HG03108 (cell line): ENCODE results near the gene GDF2.

Source experiments
- ATAC-seq: cut with Tn5 transposase; IDR thresholded peaks from one replicate; pipeline ENCODE4 v1.9.1; 2021; ENCODE audit warnings: moderate library complexity; ENCODE audit not compliant: unreplicated experiment

The GDF2 gene

DNA sequence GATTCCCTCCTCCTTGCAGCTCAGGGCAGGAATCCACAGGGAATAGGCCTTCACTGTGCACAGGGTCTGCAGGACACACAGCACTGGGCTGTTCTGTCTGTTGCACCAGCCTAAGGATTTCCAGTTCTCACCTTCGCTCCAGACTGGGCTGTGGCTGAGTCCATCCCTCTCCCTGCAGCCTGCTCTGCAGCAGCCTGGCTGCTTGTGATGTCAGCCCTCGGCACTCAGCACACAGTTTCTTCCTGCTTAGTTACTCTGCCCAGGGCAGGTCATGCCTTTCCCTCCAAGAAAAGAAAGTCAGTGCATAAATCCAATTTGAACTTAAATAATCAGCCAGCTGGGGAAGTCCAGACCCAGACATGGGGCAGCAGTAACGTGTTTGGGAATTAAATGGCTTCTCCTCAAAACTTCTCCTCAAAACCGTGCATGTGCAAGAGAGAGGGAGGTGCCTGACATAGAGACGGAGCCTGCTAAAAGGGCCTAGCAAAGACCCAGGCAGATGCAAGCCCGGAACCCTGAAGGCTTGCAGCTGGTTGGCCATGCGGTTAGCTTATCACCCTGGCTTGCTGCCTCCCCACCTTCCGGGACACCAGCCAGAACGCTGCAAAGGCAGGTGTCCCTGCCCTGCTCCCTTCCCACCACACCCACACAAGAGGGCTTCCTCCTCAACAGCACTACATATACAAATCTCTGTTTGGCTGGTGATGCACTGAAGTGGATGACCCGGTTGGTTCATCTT is 10.9 kb upstream of the GDF2 start:
- ATAC-seq, result no peak

- peak; percentile 77 for ATAC-seq
These were observed 10.2 kb upstream of the GDF2 start for GRCh38 chr10:47311932-47312662.

DNA sequence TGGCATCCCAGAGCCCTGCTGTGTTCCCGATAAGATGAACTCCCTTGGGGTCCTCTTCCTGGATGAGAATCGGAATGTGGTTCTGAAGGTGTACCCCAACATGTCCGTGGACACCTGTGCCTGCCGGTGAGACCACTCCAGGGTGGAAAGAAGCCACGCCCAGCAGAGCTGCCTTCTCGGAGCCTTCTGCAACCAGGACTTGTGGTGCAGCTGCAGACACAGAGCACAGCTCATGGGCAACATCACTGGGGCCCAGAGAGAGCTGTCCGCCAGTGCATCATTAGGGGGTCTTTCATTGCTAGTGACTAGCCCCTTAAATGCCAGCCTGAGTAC is 9.6 kb upstream of the GDF2 start:
- no peak for ATAC-seq

GRCh38 chr10:47314416-47314970 is 7.8 kb upstream of the GDF2 start:
- ATAC-seq, result no peak

- ATAC-seq, result no peak
These were observed 6.8 kb upstream of the GDF2 start for GRCh38 chr10:47315421-47315820.

- ATAC-seq, result no peak
These were observed 6.1 kb upstream of the GDF2 start for GRCh38 chr10:47316131-47316530.

GRCh38 chr10:47317251-47317650 is 5.0 kb upstream of the GDF2 start:
- no peak for ATAC-seq

DNA sequence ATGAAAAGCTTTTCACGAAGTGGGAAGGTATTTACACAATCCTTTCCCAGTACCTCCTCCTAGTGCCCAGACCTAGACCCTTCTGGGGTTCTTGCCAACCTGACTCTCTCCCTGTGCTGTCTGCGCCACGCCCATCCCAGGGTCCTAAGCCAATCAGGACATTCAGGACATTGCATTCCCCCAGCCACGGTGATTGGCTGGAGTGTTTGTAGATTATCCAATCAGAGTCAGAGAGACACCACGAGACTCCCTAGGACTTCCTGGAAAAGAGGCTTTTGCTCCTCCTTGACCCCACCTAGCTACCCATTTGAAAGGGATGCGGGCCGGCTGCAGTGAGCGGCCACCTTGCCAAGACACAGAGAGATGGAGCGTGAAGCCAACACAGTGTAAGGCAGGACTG is 3.5 kb upstream of the GDF2 start:
- no peak for ATAC-seq

- ATAC-seq, result no peak
These were observed 2.5 kb upstream of the GDF2 start for GRCh38 chr10:47319784-47320183.

GRCh38 chr10:47320812-47321211 is 1.4 kb upstream of the GDF2 start:
- no peak for ATAC-seq

GRCh38 chr10:47321521-47322195 is 596 bp upstream of the GDF2 start:
- no peak for ATAC-seq

DNA sequence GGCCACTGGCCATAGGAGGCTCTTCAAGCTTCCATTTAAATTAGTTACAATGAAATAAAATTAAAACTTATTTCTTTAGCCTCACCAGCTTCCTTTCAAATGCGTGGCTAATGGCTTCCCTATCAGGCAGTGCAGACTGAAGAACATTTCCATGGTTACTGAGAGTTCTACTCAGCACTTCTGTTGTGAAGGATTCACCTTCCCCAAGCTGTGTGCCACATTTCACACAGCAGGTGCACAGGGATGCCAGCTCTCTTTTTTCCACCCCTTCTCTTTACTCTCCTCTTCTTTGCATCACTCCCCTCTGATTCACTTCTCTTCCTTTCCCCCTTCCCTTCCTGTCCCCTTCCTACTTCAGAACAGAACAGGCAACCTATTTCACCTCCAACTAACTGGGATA is 833 bp downstream of the GDF2 start:
- no peak for ATAC-seq

DNA sequence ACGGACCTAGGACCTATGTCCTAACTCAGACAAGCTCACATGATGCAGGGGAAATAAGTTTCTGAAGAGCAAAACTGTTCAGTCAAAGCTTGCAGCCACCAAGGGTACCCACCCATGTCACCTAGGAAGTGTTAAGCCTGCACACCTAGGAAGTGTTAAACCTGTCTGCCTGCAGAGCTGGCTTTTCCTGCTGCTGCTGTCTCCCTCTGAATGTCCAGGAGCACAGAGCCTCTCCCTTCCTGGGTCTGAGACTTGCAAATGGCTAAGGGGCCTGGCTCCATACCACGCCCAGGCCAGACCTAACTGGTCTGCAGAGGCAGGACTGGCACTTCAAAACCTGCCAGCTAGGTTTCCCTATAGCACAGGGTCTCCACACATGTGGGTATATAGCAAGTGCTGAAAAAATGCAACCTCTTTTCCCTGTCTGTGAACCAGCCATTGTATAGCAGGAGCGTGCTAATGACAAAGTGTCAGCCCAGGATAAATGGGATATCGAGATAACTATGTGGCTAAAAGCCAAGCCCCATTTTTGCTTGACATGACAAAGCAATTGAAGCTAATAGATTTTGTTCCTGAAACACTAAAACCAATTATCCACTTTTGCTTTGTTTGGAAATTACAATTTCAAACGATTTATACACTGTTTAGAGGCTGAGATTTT is 1.5 kb downstream of the GDF2 start:
- ATAC-seq, result no peak

- ATAC-seq, result no peak
These were observed 3.3 kb downstream of the GDF2 start for GRCh38 chr10:47325303-47326291.

- no peak for ATAC-seq
These were observed 4.2 kb downstream of the GDF2 start for GRCh38 chr10:47326306-47326926.

- ATAC-seq, result no peak
These were observed 4.7 kb downstream of the GDF2 start for GRCh38 chr10:47326927-47327330.

- ATAC-seq, result no peak
These were observed 7.6 kb downstream of the GDF2 start for GRCh38 chr10:47329855-47330254.

DNA sequence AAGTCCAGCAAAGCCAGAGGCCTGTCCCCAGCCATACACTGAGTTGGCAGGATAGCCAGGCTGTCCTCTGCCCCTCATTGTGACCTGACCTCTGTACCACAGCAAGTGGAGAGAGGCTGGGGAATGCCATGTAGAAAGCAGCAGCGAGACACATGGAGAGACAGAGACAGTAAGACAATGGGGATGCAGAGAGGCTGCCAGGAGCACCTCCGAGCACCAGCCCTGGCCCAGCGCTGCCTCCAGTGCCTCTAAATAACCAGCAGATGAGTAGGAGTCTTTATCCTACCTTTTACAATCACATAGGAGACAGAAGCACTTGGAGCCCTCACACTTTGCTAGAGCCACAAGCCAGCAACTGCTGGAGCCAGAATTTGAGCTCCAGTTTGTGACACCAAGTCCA is 8.1 kb downstream of the GDF2 start:
- no peak for ATAC-seq

GRCh38 chr10:47330804-47331203 is 8.6 kb downstream of the GDF2 start:
- no peak for ATAC-seq

- no peak for ATAC-seq
These were observed 9.2 kb downstream of the GDF2 start for GRCh38 chr10:47331491-47331890.
